ENCODE results near the gene NTN4.
"Not testable (repeated sequence)": the region's sequence is repeated elsewhere in the genome, so short reads cannot be mapped to it uniquely, and the experiment has no call there.

The NTN4 gene

DNA sequence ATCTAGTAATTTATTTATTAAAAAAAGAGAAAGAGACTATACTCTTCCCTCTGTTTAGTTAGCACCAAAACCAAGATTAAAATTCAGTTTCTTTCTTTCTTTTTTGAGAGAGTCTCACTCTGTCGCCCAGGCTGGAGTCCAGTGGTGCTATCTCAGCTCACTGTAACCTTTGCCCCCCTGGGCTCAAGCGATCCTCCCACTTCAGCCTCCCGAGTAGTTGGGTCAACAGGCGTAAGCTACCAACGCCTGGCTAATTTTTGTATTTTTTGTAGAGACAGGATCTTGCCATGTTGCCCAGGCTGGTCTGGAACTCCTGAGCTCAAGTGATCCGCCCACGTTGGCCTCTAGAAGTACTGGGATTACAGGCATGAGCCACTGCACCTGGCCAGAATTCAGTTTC lies 174.1 kb downstream of the NTN4 start:
- not testable (repeated sequence) for DNase-seq

DNA sequence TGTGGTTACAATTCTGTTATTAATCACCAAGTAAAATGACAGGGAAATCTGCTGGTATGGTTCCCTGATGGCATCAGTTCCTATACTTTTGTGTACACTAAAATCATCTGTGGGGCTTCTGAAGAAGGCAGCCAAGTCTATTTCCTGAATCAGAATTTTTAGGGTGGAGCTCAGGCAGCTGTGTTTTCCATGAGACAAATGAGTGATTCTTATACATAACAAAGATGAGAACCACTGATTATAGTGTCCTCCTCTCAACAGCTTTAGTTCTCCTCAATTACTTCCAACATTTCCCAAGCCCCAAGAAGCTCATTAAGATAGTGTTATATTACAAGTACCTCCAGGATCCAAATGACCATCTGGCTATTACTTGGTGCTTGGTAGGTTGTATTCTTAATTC lies 174.8 kb downstream of the NTN4 start:
- no peak for DNase-seq

DNA sequence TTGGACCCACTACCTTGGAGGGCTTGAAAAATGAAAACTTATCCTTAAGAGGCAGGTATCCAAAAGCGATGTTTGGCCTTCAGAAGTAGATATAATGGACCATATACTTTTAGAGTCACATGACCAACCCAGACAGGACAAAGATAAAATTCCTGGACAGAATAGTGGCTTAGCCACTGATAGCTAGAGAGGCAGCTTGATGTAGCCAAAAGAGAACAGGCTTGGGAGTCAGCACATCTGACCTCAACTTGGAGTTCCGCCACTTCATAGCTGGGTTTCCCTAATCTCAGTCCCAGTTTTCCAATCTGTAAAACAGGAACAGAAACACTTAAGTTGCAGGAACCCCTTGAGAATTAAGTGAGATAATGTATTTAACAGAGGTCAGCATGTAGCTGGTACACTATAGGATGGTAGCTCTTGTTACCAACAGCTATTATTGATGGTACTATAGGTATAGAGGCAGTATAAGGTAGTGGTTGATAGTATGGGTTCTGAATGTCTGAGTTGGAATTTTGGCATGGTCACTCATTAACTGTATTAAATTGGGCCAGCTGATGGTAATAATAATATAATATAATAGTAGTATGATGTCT lies 176.1 kb downstream of the NTN4 start:
- DNase-seq = no peak

DNA sequence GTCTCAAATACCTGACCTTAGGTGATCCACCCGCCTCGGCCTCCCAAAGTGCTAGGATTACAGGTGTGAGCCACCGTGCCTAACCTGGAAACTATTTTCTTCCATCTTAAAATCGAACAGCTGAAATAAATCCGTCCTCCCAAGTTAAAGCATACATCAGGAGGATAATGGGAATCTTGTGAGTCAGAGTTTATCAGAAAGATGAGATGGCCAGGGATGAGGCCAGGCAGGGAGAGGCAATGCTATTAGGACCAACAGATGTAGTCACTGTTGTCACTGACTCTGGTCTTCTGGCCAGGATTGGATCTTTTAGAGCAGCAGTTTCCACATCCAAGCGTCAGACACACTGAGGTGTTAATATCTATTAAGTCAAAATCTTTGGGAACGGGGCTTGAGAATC lies 177.5 kb downstream of the NTN4 start:
- no peak for DNase-seq

DNA sequence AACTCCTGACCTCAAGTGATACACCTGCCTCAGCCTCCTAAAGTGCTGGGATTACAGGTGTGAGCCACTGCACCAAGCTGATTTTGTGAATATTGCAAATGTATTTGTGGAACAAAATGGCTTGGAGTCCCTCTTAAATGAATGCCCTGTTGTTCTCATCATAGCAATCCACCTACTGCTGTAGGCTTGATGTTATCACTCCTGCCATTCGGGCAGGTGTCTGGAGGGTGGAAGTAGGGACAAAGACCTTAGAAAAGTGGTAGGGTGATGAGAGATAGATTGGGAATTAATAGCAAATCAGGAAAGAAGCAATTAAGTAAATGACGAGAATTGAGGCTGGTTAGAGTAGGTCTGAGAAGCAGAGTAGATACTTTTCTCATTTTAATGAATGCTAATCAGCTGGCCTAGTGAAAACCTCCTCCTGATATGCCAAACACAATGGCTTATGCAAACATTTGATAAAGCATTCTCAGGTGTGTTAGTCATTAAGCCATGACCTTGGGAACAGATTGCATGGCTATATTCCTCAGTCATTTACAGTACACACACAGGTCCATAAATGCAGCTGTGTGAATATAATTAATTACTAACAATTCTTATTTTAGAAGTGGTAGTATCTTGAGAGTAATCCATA lies 178.8 kb downstream of the NTN4 start:
- DNase-seq = no peak

GRCh38 chr12:95608252-95609033 lies 182.1 kb downstream of the NTN4 start:
- DNase-seq = peak; percentile 20
